Progenitor cell of endocrine pancreas (in vitro differentiated cells): ENCODE measurements around the gene PICALM. TPM values are rescaled to one million over a fixed set of nuclear protein-coding genes. Genes with fewer than 3 reads are reported as not detected.
"Not testable (repeated sequence)": the region's sequence is repeated elsewhere in the genome, so short reads cannot be mapped to it uniquely, and the experiment has no call there.

Experiments used
- DNase-seq: peaks from one replicate; pipeline ENCODE4 v3.0.0; 2021; ENCODE audit warnings: low spot score; ENCODE audit not compliant: unreplicated experiment
- H3K27ac Mint-ChIP-seq: 2 replicates; pipeline ENCODE4 v1.8.0; 2021; ENCODE audit warnings: mild to moderate bottlenecking, moderate library complexity, mixed read lengths
- H3K27me3 Mint-ChIP-seq: 2 replicates; pipeline ENCODE4 v1.8.0; 2021; ENCODE audit warnings: mixed read lengths
- H3K36me3 Mint-ChIP-seq: 2 replicates; pipeline ENCODE4 v1.8.0; 2022; ENCODE audit warnings: mixed read lengths; ENCODE audit not compliant: insufficient read depth
- H3K4me1 Mint-ChIP-seq: 2 replicates; pipeline ENCODE4 v1.8.0; 2021; ENCODE audit warnings: low read depth, mixed read lengths
- H3K4me3 Mint-ChIP-seq: 2 replicates; pipeline ENCODE4 v1.8.0; 2021; ENCODE audit warnings: low read depth, mild to moderate bottlenecking, moderate library complexity, mixed read lengths
- H3K9me3 Mint-ChIP-seq: 2 replicates; pipeline ENCODE4 v1.8.0; 2021; ENCODE audit warnings: low read depth, mixed read lengths
- total RNA-seq: library from RNA; stranded (reverse); gene quantifications from 2 replicates; pipeline ENCODE4 v1.2.1, GENCODE V29; 2021
- TF ChIP-seq, protein P1 (sequence below): fragments of 200-600 bp; sonication (generic); IDR thresholded peaks from one replicate; pipeline ENCODE4 v1.5.0; 2021; ENCODE audit warnings: antibody characterized with exemption, mild to moderate bottlenecking; ENCODE audit not compliant: unreplicated experiment

The PICALM gene
- total RNA-seq, 1 donor from 2014 or later, result 133 TPM

- Mint-ChIP-seq H3K4me3 (no peak overlapping the region), H3K4me1 (peaks cover 1% of the 10 kb centered on the region), H3K9me3 (peaks cover 3% of the 10 kb centered on the region), H3K27me3 (no peaks in the 10 kb centered on the region), H3K27ac (no peak overlapping the region), H3K36me3 (peaks cover 2% of the 10 kb centered on the region)
- DNase-seq, result no peak
- TF ChIP-seq, protein P1, sequence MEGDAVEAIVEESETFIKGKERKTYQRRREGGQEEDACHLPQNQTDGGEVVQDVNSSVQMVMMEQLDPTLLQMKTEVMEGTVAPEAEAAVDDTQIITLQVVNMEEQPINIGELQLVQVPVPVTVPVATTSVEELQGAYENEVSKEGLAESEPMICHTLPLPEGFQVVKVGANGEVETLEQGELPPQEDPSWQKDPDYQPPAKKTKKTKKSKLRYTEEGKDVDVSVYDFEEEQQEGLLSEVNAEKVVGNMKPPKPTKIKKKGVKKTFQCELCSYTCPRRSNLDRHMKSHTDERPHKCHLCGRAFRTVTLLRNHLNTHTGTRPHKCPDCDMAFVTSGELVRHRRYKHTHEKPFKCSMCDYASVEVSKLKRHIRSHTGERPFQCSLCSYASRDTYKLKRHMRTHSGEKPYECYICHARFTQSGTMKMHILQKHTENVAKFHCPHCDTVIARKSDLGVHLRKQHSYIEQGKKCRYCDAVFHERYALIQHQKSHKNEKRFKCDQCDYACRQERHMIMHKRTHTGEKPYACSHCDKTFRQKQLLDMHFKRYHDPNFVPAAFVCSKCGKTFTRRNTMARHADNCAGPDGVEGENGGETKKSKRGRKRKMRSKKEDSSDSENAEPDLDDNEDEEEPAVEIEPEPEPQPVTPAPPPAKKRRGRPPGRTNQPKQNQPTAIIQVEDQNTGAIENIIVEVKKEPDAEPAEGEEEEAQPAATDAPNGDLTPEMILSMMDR, result no peak
These were observed 46.9 kb upstream of the PICALM start for GRCh38 chr11:86115542-86116385.

- H3K27ac Mint-ChIP-seq, result peak overlapping the region; percentile 33
- DNase-seq, result no peak
- H3K4me3 Mint-ChIP-seq, result no peak overlapping the region
- no peaks in the 10 kb centered on the region for H3K27me3 Mint-ChIP-seq
- H3K9me3 Mint-ChIP-seq, result peaks cover 10% of the 10 kb centered on the region
- H3K36me3 Mint-ChIP-seq, result peaks cover 3% of the 10 kb centered on the region
- no peaks in the 10 kb centered on the region for H3K4me1 Mint-ChIP-seq
- TF ChIP-seq, protein P1, result no peak
These were observed 40.2 kb upstream of the PICALM start for GRCh38 chr11:86108890-86109638.

GRCh38 chr11:86108191-86108590 is 39.3 kb upstream of the PICALM start:
- TF ChIP-seq, protein P1, result no peak
- no peaks in the 10 kb centered on the region for H3K27me3 Mint-ChIP-seq
- H3K36me3 Mint-ChIP-seq, result peaks cover 3% of the 10 kb centered on the region
- peaks cover 10% of the 10 kb centered on the region for H3K9me3 Mint-ChIP-seq
- no peak overlapping the region for H3K27ac Mint-ChIP-seq
- no peak overlapping the region for H3K4me3 Mint-ChIP-seq
- H3K4me1 Mint-ChIP-seq, result no peaks in the 10 kb centered on the region
- no peak for DNase-seq

- TF ChIP-seq, protein P1, result no peak
- DNase-seq, result no peak
- peaks cover 7% of the 10 kb centered on the region for H3K9me3 Mint-ChIP-seq
- H3K36me3 Mint-ChIP-seq, result peaks cover 1% of the 10 kb centered on the region
- H3K27me3 Mint-ChIP-seq, result no peaks in the 10 kb centered on the region
- H3K4me1 Mint-ChIP-seq, result no peaks in the 10 kb centered on the region
- H3K27ac Mint-ChIP-seq, result no peak overlapping the region
- no peak overlapping the region for H3K4me3 Mint-ChIP-seq
These were observed 38.0 kb upstream of the PICALM start for GRCh38 chr11:86106916-86107315.

DNA sequence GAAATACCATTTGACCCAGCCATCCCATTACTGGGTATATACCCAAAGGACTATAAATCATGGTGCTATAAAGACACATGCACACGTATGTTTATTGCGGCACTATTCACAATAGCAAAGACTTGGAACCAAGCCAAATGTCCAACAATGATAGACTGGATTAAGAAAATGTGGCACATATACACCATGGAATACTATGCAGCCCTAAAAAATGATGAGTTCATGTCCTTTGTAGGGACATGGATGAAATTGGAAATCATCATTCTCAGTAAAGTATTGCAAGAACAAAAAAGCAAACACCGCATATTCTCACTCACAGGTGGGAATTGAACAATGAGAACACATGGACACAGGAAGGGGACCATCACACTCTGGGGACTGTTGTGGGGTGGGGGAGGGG is 37.1 kb upstream of the PICALM start:
- not testable (repeated sequence) for H3K9me3 Mint-ChIP-seq, H3K27me3 Mint-ChIP-seq, H3K36me3 Mint-ChIP-seq, H3K4me1 Mint-ChIP-seq, H3K4me3 Mint-ChIP-seq, H3K27ac Mint-ChIP-seq, DNase-seq

- H3K4me1 Mint-ChIP-seq, H3K27ac Mint-ChIP-seq, DNase-seq, H3K4me3 Mint-ChIP-seq, H3K9me3 Mint-ChIP-seq, H3K27me3 Mint-ChIP-seq, H3K36me3 Mint-ChIP-seq: not testable (repeated sequence)
These were observed 36.7 kb upstream of the PICALM start for GRCh38 chr11:86105601-86106000.
